ENCODE measurements around the gene F8A1. TPM values are rescaled to one million over a fixed set of nuclear protein-coding genes. Genes with fewer than 3 reads are reported as not detected.
"Not testable (repeated sequence)": the region's sequence is repeated elsewhere in the genome, so short reads cannot be mapped to it uniquely, and the experiment has no call there.

The F8A1 gene
- total RNA-seq, 2 donors from 2014 or later, result 20.8 to 21.5 TPM

GRCh38 chrX:154873329-154873728 lies 12.8 kb upstream of the F8A1 start:
- Histone ChIP-seq H3K36me3 (replicated peaks in 1 of 2; ENCODE audit: insufficient read depth in 1 of 2, low read depth in 2 of 2) (no peaks in the 10 kb centered on the region), H3K4me1 (no peaks in the 10 kb centered on the region), H3K27ac (no peak overlapping the region), H3K4me3 (no peak overlapping the region), H3K9me3 (no peaks in the 10 kb centered on the region), H3K27me3 (no peaks in the 10 kb centered on the region)
- DNase-seq (no peak), ATAC-seq (no peak)
- intact Hi-C loops (cut with DNase I), result no loop called here
- TF ChIP-seq POLR2A (IDR thresholded peaks at IDR 0.05) (no peak), CTCF (IDR thresholded peaks at IDR 0.05) (no peak)
- WGBS, 2 donors, result 92% methylated on average over 2 of the region's 2 CpGs; no CpG with 5 or more reads in 1 of the 2 donors

- H3K27ac ChIP-seq; H3K4me1 ChIP-seq; H3K27me3 ChIP-seq; H3K4me3 ChIP-seq; H3K9me3 ChIP-seq; intact Hi-C loops (cut with DNase I); DNase-seq; H3K36me3 ChIP-seq (replicated peaks in 1 of 2; ENCODE audit: insufficient read depth in 1 of 2, low read depth in 2 of 2); ATAC-seq: not testable (repeated sequence)
- no CpG with 5 or more reads among the region's 8 CpGs for WGBS, 2 donors
These were observed 2.1 kb upstream of the F8A1 start for GRCh38 chrX:154884069-154884468.

GRCh38 chrX:154885057-154885456 lies 1.1 kb upstream of the F8A1 start:
- H3K27ac ChIP-seq; intact Hi-C loops (cut with DNase I); H3K36me3 ChIP-seq (replicated peaks in 1 of 2; ENCODE audit: insufficient read depth in 1 of 2, low read depth in 2 of 2); H3K4me3 ChIP-seq; H3K4me1 ChIP-seq; ATAC-seq; DNase-seq; H3K9me3 ChIP-seq; H3K27me3 ChIP-seq: not testable (repeated sequence)
- no CpG with 5 or more reads among the region's 33 CpGs for WGBS, 2 donors

DNA sequence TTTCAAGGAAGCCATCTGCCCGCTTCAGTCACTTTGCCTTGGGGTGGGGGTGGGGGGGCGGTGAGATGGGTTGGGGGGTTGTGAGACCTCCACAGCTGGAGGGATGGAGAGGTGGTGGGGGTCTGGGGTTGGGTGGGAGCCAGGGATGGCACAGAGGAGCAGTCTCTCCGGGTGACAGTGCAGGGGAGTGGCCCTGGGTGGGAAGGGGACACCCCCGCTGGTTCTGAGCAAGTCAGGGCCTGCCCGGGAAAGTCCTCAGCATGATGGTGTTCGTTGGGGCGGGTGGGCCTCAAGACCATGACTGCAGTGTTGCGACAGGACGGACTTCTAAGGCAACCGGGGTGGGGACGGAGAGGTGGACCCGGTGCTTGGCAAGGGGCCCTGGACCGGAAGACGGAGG lies 606 bp upstream of the F8A1 start:
- H3K27ac ChIP-seq; H3K4me3 ChIP-seq; H3K4me1 ChIP-seq; DNase-seq; ATAC-seq; H3K27me3 ChIP-seq; intact Hi-C loops (cut with DNase I); H3K36me3 ChIP-seq (replicated peaks in 1 of 2; ENCODE audit: insufficient read depth in 1 of 2, low read depth in 2 of 2); H3K9me3 ChIP-seq: not testable (repeated sequence)
- WGBS, 2 donors, result no CpG with 5 or more reads among the region's 14 CpGs

DNA sequence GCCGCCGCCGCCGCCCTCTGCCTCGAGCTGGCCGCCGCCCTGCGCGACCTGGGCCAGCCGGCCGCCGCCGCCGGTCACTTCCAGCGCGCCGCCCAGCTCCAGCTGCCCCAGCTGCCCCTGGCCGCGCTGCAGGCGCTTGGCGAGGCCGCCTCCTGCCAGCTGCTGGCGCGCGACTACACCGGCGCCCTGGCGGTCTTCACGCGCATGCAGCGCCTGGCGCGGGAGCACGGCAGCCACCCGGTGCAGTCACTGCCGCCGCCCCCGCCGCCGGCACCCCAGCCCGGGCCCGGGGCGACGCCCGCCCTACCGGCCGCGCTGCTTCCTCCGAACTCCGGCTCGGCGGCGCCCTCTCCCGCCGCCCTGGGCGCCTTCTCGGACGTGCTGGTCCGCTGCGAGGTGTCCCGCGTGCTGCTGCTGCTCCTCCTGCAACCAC lies 650 bp downstream of the F8A1 start:
- H3K36me3 ChIP-seq (replicated peaks in 1 of 2; ENCODE audit: insufficient read depth in 1 of 2, low read depth in 2 of 2); intact Hi-C loops (cut with DNase I); H3K9me3 ChIP-seq; H3K4me1 ChIP-seq; H3K27ac ChIP-seq; H3K27me3 ChIP-seq; H3K4me3 ChIP-seq; DNase-seq: not testable (repeated sequence)
- peak; percentile 64 for ATAC-seq
- no CpG with 5 or more reads among the region's 62 CpGs for WGBS, 2 donors

- intact Hi-C loops (cut with DNase I), result no loop called here
- 83 to 86% methylated on average over 1 of the region's 1 CpG for WGBS, 2 donors
- no peak for TF ChIP-seq CTCF (IDR thresholded peaks at IDR 0.05)
- TF ChIP-seq POLR2A (IDR thresholded peaks at IDR 0.05), result no peak
- Histone ChIP-seq H3K27me3 (no peaks in the 10 kb centered on the region), H3K4me1 (no peaks in the 10 kb centered on the region), H3K9me3 (no peaks in the 10 kb centered on the region), H3K4me3 (no peak overlapping the region), H3K27ac (no peak overlapping the region), H3K36me3 (replicated peaks in 1 of 2; ENCODE audit: insufficient read depth in 1 of 2, low read depth in 2 of 2) (no peaks in the 10 kb centered on the region)
- ATAC-seq (no peak), DNase-seq (no peak)
These were observed 5.0 kb downstream of the F8A1 start for GRCh38 chrX:154890990-154891639.

GRCh38 chrX:154892296-154892695 lies 6.1 kb downstream of the F8A1 start:
- H3K36me3 ChIP-seq (replicated peaks in 1 of 2; ENCODE audit: insufficient read depth in 1 of 2, low read depth in 2 of 2), result no peaks in the 10 kb centered on the region
- 100% methylated on average over 1 of the region's 1 CpG for WGBS, 2 donors
- no peak overlapping the region for H3K27ac ChIP-seq
- no peaks in the 10 kb centered on the region for H3K9me3 ChIP-seq
- TF ChIP-seq CTCF (IDR thresholded peaks at IDR 0.05) (no peak), POLR2A (IDR thresholded peaks at IDR 0.05) (no peak)
- H3K4me1 ChIP-seq, result no peaks in the 10 kb centered on the region
- intact Hi-C loops (cut with DNase I), result no loop called here
- DNase-seq (no peak), ATAC-seq (no peak)
- no peak overlapping the region for H3K4me3 ChIP-seq
- H3K27me3 ChIP-seq, result no peaks in the 10 kb centered on the region
